Vagina (tissue), 2 donors: ENCODE results near the gene IRF2.
A peak's percentile ranks its signal among the peaks of the same experiment; 100 is the strongest.

Experiments used
- CTCF ChIP-seq, 3 experiments: fragments of 450-650 bp in 2 of 3; fragments of 200-600 bp in 1 of 3; sonication (generic) in 1 of 3; IDR thresholded peaks; one replicate each; pipeline ENCODE4 v1.5.1; 2017 to 2019; ENCODE audit warnings: antibody characterized with exemption in 3 of 3, mild to moderate bottlenecking in 2 of 3, moderate library complexity in 2 of 3
- POLR2AphosphoS5 ChIP-seq, 2 donors: sonication (generic); formaldehyde crosslinking; IDR thresholded peaks; one replicate each; pipeline ENCODE4 v1.9.0; 2017; ENCODE audit warnings: antibody characterized with exemption in 2 of 2, mild to moderate bottlenecking in 2 of 2, low read depth in 1 of 2; ENCODE audit not compliant: insufficient read depth in 1 of 2

GRCh38 chr4:184417802-184418511, 56.4 kb downstream of the IRF2 start:
- TF ChIP-seq CTCF (IDR thresholded peaks at IDR 0.05) (no peak), POLR2AphosphoS5 (IDR thresholded peaks at IDR 0.05; ENCODE audit: insufficient read depth in 1 of 2, low read depth in 1 of 2) (peak; percentile 12 to 89)
